OCI-M2 (cell line): Measurements from ENCODE around the gene LTO1.
"Not testable (repeated sequence)": the region's sequence is repeated elsewhere in the genome, so short reads cannot be mapped to it uniquely, and the experiment has no call there.

Experiments used
- DNase-seq: peaks from one replicate; lab custom pipeline; 2025; ENCODE audit not compliant: unreplicated experiment; lab: John Stamatoyannopoulos, UW

Gene LTO1

DNA sequence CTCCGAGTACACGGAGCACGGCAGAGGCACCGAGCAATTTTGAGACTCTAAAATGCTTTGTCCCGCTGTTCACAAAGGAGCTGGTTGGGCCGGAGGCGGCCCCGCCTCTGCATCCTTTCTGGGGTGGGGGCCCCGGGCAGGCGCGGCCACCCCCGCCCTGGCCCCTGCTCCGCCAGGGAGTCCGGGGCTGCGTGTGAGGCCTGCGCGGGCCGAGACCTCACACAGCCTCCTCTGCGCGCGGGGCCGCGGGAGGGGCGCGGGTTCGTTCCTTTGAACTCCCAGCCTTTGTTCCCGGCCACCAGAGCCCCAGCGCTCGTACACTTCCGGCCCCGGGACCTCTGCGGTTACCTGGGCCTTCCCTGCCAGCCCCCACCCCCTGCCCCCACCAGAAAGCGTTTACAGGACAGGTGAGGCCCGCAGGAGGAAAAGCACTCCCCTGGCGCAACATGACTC lies 27.1 kb upstream of the LTO1 start:
- no peak for DNase-seq

- DNase-seq = no peak
These were observed 25.4 kb upstream of the LTO1 start for GRCh38 chr11:69700278-69701140.

DNA sequence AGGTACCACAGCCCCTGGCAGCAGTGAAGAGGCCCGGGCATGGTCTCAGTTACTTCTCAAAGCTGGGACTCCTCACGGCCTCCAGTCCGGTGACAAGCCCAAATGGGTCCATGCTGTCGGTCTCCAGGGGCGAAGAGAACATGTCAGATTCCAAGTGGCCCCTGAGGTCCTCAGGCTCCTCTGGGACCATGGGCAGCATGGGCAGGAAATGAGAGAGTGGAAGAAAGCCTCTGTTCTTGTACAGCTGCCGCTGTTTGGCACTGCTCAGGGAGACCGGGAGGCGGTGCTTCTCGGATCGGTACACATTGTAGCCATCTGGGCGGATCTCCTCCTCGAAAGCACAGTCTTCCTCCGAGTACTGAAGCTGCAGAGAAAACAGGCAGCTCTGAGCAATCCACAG lies 24.1 kb upstream of the LTO1 start:
- DNase-seq = no peak

- no peak for DNase-seq
These were observed 23.2 kb upstream of the LTO1 start for GRCh38 chr11:69698362-69698761.

DNA sequence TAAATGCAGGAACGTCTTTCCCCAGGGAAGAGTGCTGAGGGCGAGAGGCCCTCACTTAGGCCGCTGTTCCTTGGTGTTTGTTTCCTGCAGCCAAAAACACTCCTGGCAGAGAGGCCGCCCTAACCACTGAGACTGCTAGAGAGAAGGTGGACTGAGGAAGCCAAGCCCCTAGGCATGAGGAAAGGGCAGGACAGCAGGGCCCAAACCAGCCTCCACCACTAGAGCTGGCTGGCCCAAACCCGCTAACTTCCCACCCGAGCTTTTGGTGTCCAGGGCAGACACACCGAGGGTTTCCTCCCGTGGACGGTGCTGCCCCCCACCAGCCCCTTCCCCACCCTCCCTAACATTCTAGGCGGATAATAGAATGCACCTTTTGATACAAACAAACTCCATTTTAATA lies 22.7 kb upstream of the LTO1 start:
- no peak for DNase-seq

GRCh38 chr11:69697469-69697843 lies 22.3 kb upstream of the LTO1 start:
- DNase-seq = no peak

DNA sequence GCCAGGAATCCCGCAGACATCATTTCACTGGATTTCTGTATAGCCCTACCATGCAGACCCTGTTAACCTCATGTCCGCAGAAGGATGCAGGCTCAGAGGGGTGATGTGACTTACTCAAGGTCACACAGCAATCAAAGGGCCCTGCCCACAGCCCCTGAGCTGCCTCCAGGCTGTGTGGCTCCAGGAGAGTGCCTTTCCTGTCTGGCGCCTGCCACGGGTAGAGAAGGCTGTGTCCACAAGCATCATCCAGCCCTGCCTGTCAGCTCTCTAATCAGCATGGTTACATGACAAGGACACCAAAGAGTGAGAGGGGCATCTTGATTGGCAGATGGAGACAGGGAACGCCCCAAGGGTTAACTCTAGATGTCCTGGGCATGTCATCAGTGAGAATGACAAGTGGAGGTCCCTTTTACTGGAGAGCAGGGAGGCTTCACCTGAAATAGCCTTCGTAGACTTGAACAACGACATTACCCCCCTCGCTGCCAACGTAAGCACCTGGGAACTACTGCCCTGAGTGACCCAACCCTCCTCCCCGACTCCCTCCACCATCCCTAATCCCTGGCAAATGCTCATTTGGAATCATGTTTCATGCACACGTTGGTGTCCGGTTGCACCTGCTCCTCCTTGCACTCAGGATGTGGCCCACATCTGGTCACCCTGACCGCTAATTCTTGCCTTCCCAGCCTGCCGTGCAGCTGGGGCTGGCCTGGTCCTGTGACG lies 21.8 kb upstream of the LTO1 start:
- DNase-seq = no peak

GRCh38 chr11:69695995-69696394 lies 20.8 kb upstream of the LTO1 start:
- not testable (repeated sequence) for DNase-seq

DNA sequence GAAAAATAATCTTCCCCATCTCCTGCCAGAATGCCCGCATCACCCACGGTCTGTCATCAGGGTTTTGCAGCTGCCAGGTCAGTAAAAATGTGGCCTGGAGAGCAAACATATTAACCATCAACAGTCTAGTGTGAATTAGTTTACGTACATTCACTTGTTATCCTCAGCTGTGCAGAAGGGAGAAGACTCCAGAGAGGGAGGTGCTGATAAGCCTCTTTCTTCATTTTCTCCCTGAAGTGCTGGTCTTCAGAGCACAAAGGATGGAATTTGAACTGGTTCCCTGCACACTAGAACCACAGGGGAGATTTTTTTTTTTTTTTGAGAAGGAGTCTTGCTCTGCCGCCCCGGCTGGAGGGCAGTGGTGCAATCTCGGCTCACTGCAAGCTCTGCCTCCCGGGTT lies 20.4 kb upstream of the LTO1 start:
- no peak for DNase-seq

- no peak for DNase-seq
These were observed 19.6 kb upstream of the LTO1 start for GRCh38 chr11:69694781-69695180.

- no peak for DNase-seq
These were observed 17.3 kb upstream of the LTO1 start for GRCh38 chr11:69692422-69692821.

DNA sequence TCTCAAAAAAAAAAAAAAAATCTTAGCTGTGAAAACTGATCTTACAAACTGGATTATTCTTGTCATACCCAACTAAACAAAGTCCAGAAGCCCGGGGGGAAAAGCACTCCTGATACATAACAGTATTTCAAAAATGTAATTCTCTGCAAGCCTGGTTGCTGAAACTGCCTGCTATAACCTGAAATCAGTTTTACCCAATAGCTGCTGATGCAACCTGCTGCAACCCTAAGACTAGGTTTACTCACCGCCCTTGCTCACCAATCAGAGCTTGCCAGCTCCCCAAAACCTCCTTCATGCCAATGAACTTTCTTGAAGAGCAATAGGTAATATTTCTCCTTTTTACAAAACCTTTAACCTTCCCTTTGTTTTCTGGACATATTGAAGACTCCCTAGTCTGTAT lies 16.3 kb upstream of the LTO1 start:
- DNase-seq = no peak

DNA sequence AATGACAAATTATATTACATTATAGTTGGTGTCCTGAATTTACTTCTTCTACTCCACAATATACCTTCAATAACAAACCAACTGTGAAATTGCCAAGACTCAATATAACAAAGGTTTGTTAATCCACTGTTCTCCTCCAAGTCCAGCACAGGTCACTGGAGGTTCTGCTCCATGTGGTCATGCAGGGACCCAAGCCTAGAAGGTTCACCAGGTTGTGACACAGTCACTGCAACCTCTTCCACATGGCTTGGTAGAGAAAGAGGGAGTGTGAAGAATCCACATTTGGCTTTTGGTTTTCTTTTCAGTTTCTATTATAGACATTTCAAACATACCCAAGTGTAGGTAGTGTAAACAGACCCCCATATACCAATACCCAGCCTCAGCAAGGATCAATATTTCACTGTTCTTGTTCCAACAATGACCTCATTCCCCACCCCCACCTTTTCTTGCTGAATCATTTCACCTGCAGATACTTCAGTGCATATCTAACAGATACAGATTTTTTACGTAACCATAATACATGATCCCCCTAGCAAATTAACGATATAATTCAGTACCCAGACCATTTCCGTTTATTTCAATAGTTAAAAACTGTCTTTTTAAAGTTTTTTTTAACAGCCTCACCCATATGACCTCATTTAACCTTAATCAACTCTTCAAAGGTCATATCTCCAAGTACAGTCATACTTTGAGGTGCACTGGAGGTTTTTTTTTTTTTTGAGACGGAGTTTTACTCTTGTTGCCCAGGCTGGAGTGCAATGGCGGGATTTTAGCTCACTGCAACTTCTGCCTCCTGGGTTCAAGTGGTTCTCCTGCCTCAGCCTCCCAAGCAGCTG lies 14.5 kb upstream of the LTO1 start:
- no peak for DNase-seq

DNA sequence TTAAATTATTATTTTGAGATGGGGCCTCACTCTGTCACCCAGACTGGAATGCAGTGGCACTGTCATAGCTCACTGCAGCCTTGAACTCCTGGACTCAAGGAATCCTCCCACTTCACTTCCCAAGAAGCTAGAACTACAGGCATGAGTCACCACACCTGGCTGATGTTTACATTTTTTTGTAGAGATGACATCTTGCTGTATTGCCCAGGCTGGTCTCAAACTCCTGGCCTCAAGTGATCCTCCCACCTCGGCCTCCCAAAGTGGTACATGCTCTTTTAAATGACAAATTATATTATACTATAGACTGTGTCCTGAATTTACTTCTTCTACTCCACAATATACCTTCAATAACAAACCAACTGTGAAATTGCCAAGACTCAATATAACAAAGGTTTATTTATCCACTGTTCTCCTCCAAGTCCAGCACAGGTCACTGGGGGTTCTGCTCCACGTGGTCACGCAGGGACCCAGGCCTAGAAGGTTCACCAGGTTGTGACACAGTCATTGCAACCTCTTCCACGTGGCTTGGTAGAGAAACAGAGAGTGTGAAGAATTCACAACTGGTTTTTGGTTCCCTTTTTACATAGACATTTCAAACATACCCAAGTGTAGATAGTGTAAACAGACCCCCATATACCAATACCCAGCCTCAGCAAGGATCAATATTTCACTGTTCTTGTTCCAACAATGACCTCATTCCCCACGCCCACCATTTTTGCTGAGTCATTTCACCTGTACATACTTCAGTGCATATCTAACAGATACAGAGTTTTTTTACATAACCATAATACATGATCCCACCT lies 13.0 kb upstream of the LTO1 start:
- DNase-seq = not testable (repeated sequence)

- no peak for DNase-seq
These were observed 11.7 kb upstream of the LTO1 start for GRCh38 chr11:69686856-69687255.

DNA sequence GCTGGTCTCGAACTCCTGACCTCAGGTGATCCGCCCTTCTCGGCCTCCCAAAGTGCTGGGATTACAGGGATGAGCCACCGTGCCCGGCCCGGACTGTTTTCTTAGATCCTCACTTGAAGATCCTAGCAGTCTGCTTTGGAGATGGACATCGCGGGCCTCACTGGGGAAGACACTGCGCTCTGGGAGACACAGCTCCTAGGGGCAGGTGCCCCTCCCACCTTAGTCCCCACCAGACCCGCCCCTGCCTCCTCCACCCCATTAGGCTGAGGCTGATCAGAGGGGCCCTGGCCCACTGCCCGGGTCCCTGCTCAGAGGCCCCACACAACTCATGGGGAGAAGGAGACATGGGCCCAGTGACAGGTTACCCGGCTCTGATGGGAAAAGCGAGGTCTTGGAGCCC lies 11.3 kb upstream of the LTO1 start:
- no peak for DNase-seq

DNA sequence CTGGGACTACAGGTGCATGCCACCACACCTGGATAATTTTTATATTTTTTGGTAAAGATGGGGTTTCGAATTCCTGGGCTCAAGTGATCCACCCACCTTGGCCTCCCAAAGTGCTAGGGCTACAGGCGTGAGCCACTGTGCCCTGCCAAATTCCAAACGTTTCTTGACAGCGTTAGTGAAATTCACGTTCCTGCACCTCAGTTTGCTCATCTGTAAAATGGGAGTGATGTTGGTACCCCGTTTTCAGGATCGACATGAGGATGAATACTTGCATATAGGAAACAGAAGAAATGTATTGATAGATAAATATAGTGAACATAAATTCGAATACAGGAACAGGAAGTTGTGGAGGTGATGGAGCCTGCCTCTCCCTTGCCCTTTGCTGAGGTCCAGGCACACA lies 10.2 kb upstream of the LTO1 start:
- DNase-seq = no peak

DNA sequence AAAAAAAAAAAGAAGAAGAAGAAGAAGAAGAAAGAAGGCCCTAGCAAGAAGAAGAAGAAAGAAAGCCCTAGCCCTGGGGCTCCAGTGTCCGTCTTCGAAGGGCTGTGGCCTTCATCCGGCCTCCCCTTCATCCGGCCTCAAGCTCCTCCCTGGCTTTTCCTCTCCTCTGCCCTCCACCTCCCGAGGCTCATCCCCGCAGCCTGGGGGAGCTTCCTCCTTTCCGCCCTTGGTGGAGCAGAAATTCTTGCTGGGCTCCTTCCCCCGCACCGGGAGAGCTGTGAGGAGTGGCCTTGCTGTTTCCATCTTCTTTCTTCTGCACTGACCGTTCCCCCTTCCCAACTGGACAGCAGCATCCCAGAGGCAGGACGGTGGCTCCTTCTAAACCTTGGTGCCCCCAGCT lies 9.5 kb upstream of the LTO1 start:
- DNase-seq = no peak

DNA sequence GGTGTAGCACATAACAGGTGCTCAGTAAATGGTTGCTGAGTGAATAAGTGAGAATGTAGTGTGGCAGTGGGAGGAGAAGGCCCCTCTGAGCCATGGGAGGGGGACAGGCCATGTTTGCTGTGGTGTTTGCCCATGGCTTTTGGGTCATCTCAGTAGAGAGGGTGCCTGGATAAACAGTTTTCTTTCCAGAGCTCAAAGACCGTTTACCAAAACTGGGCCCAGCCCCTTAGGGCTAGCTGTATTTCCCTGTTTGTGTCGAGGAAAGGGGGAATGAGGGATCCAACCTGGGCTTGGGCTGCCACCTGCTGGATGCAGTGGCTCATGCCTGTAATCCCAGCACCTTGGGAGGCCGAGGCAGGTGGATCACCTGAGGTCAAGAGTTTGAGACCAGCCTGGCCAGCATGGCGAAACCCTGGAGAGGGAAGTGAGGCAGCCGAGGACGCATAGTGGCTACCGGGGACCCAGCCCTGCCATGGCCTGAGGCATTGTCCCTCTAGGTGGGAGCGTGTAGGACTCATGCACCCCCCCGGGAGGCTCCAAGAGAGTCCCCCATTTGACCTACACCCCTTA lies 8.7 kb upstream of the LTO1 start:
- no peak for DNase-seq

GRCh38 chr11:69682681-69683326 lies 7.7 kb upstream of the LTO1 start:
- no peak for DNase-seq
